ENCODE measurements around the gene DLG2. TPM values are rescaled to one million over a fixed set of nuclear protein-coding genes. Genes with fewer than 3 reads are reported as not detected.

The DLG2 gene
- total RNA-seq, 4 donors from 2014 or later: 2.9 to 30.2 (median 22.6) TPM

DNA sequence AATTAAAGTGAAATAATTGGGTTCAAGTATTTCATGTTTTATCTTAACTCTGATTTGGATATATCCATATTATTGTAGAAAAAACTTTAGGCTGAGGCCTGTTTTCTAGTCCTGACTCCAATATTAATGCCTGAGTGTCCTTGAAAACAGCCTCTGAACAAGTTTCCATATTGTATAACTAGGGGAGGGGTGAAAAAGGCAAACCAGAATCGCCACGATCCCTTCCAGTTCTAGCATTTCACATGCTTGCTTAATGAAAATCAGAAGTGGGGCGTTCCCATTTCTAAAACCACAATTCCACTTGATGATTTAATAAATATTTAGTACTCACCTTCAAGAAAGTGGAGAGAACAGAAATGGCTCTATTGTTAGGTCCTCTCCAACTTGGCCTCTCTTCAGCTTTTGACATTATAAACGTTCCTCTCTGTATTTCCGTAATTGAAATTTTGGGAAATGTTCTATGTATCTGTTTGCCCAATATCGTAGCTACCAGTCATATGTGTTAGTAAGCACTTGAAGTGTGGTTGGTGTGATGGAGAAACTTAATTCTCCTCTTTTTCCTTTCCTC lies 1779.6 kb downstream of the DLG2 start:
- Histone ChIP-seq H3K36me3 (no peaks in the 10 kb centered on the region), H3K27me3 (no peaks in the 10 kb centered on the region), H3K9me3 (no peaks in the 10 kb centered on the region), H3K4me1 (no peaks in the 10 kb centered on the region), H3K27ac (no peak overlapping the region), H3K4me3 (no peak overlapping the region)
- no peak for TF ChIP-seq POLR2A (IDR thresholded peaks at IDR 0.05)
- TF ChIP-seq, protein P1, sequence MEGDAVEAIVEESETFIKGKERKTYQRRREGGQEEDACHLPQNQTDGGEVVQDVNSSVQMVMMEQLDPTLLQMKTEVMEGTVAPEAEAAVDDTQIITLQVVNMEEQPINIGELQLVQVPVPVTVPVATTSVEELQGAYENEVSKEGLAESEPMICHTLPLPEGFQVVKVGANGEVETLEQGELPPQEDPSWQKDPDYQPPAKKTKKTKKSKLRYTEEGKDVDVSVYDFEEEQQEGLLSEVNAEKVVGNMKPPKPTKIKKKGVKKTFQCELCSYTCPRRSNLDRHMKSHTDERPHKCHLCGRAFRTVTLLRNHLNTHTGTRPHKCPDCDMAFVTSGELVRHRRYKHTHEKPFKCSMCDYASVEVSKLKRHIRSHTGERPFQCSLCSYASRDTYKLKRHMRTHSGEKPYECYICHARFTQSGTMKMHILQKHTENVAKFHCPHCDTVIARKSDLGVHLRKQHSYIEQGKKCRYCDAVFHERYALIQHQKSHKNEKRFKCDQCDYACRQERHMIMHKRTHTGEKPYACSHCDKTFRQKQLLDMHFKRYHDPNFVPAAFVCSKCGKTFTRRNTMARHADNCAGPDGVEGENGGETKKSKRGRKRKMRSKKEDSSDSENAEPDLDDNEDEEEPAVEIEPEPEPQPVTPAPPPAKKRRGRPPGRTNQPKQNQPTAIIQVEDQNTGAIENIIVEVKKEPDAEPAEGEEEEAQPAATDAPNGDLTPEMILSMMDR (IDR thresholded peaks at IDR 0.05): no peak
- intact Hi-C loops (cut with DNase I; ENCODE audit: low total_unique reads): no loop called here
- DNase-seq: no peak

DNA sequence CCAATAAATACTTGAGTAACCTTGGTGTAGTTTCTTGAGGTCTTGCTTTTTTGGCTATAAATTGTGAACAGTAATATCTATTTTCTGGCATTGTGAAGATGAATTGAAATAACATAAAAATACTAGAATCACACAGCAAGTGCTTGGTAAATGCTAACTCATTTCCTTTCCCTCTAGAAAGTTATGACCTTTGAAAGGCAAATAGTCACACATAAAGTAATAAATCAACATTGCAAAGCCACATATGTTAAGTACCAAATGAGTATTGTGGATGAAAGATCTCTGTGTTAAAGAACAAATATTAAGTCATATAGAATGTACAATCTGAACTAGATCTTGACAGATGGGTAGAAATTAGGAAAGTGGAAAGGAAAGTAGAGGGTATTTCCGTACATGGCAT lies 1781.3 kb downstream of the DLG2 start:
- Histone ChIP-seq H3K4me3 (no peak overlapping the region), H3K27ac (no peak overlapping the region)
- no peak for DNase-seq

DNA sequence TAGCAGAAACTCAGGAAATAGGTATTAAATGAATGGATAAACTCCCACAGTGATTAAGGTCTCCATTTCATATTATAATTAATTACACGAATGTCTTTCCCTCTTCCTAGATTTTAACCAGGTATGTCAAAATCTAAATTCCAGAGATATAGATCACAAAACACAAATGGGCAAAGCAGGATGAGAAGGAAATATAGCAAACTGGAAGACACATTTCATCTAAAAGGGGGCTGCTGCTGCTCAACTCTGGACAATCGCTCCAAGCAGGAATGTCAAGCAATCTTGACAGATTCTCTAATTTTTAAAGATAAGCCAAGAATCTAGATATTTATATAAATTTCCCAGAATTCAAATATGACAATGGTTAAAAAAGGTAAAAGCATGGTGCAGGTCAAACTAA lies 1786.8 kb downstream of the DLG2 start:
- no peak for DNase-seq
- no peaks in the 10 kb centered on the region for H3K27me3 ChIP-seq
- no peak for TF ChIP-seq POLR2A (IDR thresholded peaks at IDR 0.05)
- TF ChIP-seq, protein P1 (IDR thresholded peaks at IDR 0.05): no peak
- no peaks in the 10 kb centered on the region for H3K36me3 ChIP-seq
- H3K9me3 ChIP-seq: no peaks in the 10 kb centered on the region
- intact Hi-C loops (cut with DNase I; ENCODE audit: low total_unique reads): no loop called here
- no peak overlapping the region for H3K4me3 ChIP-seq
- H3K27ac ChIP-seq: no peak overlapping the region
- no peaks in the 10 kb centered on the region for H3K4me1 ChIP-seq

More for the DNA sequence above, 1781.3 kb downstream of the DLG2 start:
- H3K27me3 ChIP-seq: no peaks in the 10 kb centered on the region
- no peaks in the 10 kb centered on the region for H3K4me1 ChIP-seq
- no peaks in the 10 kb centered on the region for H3K9me3 ChIP-seq
- intact Hi-C loops (cut with DNase I; ENCODE audit: low total_unique reads): no loop called here
- no peak for TF ChIP-seq POLR2A (IDR thresholded peaks at IDR 0.05)
- TF ChIP-seq, protein P1 (IDR thresholded peaks at IDR 0.05): no peak
- H3K36me3 ChIP-seq: no peaks in the 10 kb centered on the region

DNA sequence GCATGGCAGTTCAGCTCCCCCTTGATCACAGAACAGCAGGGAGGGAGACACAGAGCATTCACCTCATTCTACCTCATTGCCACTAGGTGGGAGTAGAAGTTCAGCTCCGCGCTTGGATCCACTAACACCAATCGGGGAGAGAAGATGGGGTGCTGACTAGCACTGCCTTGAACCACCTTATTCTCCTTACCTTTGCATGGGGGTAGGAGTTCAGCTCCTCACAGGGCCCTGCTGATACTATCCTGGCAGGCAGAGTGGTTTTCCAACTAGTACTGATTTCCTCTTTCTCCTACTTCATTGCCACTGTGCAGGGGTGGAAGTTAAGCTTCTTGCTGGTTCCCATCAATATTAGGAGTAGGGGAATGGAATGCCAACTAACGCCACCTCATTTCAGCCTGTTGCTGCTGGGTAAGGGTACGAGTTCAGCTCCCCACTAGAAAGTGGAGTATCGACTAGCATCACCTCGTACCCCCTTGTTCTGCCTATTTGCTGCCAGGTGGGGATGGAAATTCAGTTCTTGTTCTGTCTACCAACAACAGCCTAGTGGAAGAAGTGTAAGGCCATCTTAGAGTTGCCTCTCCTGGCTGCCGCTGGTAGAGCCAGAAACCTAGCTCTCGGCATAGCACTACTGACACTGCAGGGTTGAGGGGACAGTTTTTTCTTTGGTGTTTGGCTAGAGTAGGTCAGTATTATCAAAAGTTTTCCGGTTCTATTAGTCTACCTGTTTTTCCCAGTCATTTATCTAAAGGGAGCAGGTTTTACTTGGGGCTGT lies 1790.1 kb downstream of the DLG2 start:
- H3K4me3 ChIP-seq: no peak overlapping the region
- intact Hi-C loops (cut with DNase I; ENCODE audit: low total_unique reads): no loop called here
- no peaks in the 10 kb centered on the region for H3K9me3 ChIP-seq
- no peaks in the 10 kb centered on the region for H3K36me3 ChIP-seq
- no peaks in the 10 kb centered on the region for H3K27me3 ChIP-seq
- no peaks in the 10 kb centered on the region for H3K4me1 ChIP-seq
- no peak for TF ChIP-seq POLR2A (IDR thresholded peaks at IDR 0.05)
- TF ChIP-seq, protein P1 (IDR thresholded peaks at IDR 0.05): peak in 1 of 4 experiments; percentile 29
- H3K27ac ChIP-seq: no peak overlapping the region
- peak in 1 of 2 donors; percentile 23 for DNase-seq

DNA sequence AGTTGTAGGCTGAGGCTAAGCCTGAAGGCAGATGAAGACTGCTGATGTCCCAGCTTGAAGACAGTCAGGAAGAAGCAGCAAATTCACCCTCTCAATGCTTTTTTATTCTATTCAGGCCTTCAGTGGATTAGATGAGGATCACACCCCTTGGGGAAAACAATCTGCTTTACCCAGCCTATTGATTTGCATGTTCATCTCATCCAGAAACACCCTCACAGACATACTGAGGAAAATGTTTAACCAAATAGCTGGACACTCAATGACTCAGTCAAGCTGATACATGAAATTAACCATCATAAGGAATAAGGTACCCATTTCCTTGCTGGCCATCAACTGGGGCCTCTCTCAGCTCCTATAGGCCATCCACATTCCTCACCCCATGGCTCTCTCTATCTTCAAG lies 1791.1 kb downstream of the DLG2 start:
- Histone ChIP-seq H3K27me3 (no peaks in the 10 kb centered on the region), H3K9me3 (no peaks in the 10 kb centered on the region), H3K36me3 (no peaks in the 10 kb centered on the region), H3K4me1 (no peaks in the 10 kb centered on the region), H3K27ac (no peak overlapping the region), H3K4me3 (no peak overlapping the region)
- intact Hi-C loops (cut with DNase I; ENCODE audit: low total_unique reads): no loop called here
- DNase-seq: no peak
- TF ChIP-seq, protein P1 (IDR thresholded peaks at IDR 0.05): no peak
- TF ChIP-seq POLR2A (IDR thresholded peaks at IDR 0.05): no peak

All from uterus (tissue), 4 donors.